ENCODE results near the gene DNM1.
"Not testable (repeated sequence)": the region's sequence is repeated elsewhere in the genome, so short reads cannot be mapped to it uniquely, and the experiment has no call there.

The DNM1 gene

GRCh38 chr9:128274245-128274644, 71.1 kb downstream of the DNM1 start:
- no peak for DNase-seq (ENCODE audit: low read depth in 3 of 3, low spot score in 1 of 3)

DNA sequence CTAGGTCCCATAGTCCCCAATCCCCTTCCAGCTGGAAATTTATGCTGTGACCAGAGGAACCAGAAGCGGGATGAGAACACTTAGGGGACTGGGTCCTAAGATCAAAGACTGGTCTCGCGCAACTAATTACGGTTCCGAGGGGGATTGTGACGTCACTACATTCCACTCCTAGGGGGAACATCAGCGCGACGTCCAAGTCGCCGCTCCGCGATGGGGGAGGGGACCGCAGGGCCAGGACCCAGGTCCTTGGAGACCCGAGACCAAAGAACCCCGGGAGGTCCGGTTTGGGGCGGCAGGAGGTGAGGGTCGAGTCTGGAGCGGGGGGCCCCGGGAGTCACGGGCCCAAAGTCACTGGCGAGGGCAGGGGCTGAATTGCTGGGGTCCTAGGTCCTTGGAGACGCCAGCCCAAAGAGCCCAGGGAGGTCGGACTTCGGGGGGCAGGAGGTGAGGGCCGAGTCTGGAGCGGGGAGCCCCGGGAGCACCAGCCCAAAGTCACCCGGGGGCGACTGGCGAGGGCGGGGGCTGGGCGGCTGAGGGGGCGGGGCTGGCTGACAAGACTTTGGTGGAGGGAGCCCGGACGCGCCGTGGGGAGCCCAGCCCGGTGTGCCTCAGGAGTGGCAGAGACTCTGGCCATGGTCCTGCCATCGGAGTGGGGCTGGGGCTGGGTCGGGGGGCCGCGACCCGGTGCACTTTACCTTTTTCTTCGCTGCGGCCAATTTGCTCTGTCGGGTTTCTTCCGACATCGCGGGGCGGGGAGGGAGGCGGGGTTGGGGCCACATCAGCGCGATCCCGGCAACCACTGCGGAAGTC, 72.2 kb downstream of the DNM1 start, which contains the start of gene GOLGA2:
TSS of gene GOLGA2 (minus strand) at position 810 of the 810 bp plus-strand sequence. CDS start at position 779, 31 bp downstream.
- no peak for DNase-seq (ENCODE audit: low read depth in 3 of 3, low spot score in 1 of 3)

DNA sequence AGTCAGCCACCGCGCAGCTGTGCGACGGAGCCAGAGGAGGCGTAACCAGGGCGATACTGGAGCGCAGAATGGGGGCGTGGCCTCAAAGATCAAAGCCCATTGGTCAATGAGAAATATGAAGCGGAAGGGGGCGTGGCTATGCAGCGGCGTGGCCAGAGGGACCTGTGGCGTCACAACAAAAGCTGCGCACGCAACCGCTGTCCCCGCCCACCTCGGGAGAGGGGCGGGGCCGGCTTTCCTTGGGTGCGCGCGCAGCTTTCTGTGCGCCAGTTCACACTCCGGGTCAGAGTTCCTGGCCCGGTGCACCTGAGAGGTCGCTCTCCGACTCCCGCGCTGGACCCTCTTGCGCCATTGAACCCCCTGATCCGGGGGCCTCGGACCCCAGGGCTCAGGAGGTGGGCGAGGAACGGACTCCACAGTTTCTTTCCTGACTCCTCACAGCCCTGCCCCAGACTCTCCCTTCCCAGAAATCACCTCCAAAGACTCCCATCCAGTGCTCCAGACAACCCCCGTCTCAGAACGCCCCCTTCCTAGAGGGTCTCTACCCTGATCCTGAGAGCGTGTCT, 72.9 kb downstream of the DNM1 start, which contains the start of gene SWI5:
TSS of gene SWI5 (plus strand) at position 269 of the 566 bp plus-strand sequence.
- DNase-seq (ENCODE audit: low read depth in 3 of 3, low spot score in 1 of 3): peak; percentile 99 to 100 (median 100)

GRCh38 chr9:128276574-128277270, 73.5 kb downstream of the DNM1 start:
- no peak for DNase-seq (ENCODE audit: low read depth in 3 of 3, low spot score in 1 of 3)

DNA sequence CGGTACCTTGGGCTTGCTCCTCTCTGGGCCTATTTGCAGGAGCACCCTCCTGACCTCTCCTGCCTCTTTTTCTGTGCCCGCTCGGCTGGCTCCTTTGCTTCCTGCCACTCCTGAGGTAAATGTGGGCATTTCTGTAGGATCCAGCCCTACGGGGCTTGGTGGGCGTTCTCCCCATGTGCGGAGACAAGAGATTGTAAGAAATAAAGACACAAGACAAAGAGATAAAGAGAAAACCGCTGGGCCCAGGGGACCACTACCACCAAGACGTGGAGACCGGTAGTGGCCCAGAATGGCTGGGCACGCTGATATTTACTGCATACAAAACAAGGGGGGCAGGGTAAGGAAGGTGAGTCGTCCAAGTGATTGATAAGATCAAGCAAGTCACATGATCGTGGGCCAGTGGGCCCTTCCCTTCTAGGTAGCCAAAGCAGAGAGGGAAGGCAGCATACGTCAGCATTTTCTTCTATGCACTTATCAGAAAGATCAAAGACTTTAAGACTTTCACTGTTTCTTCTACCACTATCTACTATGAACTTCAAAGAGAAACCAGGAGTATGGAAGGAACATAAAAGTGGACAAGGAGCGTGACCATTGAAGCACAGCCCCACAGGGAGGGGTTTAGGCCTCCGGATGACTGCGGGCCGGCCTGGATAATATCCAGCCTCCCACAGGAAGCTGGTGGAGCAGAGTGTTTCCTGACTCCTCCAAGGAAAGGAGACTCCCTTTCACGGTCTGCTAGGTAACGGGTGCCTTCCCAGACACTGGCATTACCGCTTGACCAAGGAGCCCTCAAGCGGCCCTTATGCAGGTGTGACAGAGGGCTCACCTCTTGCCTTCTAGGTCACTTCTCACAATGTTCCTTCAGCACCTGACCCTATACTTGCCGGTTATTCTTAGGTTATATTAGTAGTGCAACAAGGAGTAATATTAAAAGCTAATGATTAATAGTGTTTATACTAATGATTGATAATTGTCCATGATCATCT, 76.2 kb downstream of the DNM1 start:
- not testable (repeated sequence) for DNase-seq (ENCODE audit: low read depth in 3 of 3, low spot score in 1 of 3)

- DNase-seq (ENCODE audit: low read depth in 3 of 3, low spot score in 1 of 3): no peak
Observed at GRCh38 chr9:128280084-128280622, 77.0 kb downstream of the DNM1 start.

DNA sequence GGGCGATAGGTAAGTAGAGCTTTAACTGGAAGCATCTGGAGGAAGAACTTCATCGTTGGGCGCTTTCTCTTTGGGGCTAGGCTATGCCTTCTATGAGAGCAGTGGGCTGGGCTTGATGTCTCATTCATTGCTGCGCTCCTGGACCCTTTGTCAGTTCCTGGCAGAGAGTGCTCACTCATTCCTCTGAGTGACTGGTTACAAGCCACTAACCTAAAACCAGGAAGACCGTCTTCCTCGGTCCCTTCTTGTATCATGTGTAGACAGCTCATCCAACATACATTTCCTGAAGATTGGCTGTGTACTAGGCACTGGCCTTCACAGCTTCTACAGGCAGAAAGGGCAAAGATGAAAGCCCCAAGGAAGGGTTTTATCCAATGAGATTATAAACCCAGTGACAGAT, 79.3 kb downstream of the DNM1 start:
- DNase-seq (ENCODE audit: low read depth in 3 of 3, low spot score in 1 of 3): no peak

- DNase-seq (ENCODE audit: low read depth in 3 of 3, low spot score in 1 of 3): no peak
Observed at GRCh38 chr9:128285033-128285784, 82.0 kb downstream of the DNM1 start.

GRCh38 chr9:128286440-128286839, 83.3 kb downstream of the DNM1 start:
- DNase-seq (ENCODE audit: low read depth in 3 of 3, low spot score in 1 of 3): no peak

DNA sequence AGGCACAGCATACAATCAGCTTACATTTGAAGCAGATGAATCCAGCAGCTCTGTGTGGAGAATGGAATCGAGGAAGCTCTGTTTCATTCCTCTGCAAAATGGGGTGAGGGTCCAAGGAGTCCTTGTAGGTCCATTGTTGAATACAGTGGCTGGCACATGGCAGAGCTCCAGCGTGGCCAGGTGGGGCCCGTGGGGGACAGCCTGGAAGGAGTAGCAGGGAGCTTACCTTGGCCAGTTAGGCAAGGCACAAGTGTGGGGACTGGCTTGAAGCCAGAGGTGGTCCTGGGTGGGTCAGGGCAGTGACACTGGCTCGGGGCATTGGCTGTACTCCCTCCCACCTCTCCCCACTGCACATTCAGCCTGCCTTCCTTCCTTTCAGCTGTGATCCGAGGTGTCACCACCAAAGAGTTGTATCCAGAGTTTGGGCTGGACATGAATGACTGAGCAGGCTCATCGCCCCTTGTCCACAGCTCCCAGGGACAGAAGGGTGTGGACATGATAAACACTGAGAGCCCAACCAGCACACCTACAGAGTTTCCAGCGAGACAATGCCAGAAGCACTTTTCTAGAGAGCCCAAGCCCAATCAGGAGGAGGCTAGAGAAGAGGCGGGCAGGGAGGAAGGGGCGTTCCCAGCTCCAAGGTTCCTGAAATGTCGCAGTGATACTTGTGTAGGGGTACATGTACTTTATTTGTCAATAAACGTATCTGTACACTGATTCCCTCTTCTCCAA, 85.3 kb downstream of the DNM1 start:
- no peak for DNase-seq (ENCODE audit: low read depth in 3 of 3, low spot score in 1 of 3)

GRCh38 chr9:128292009-128292408, 88.8 kb downstream of the DNM1 start:
- DNase-seq (ENCODE audit: low read depth in 3 of 3, low spot score in 1 of 3): no peak

DNA sequence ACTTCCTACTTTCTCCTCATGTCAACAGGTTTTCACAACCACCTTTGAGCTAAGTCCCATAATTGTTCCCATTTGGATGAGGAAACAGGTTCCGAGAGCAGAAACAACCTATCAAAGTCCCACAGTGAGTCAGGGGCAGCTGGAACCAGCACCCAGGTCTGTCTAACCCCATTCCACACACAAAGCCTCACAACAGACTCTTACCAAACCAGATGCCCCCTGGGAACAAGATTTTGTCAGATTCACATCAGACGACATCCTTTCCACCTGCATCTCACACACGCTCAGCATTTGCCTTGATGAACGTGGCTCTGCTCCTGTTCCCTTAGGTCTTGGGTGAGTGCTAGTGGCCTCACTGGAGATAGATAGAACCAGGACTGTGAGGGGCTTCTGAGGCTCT, 89.9 kb downstream of the DNM1 start:
- no peak for DNase-seq (ENCODE audit: low read depth in 3 of 3, low spot score in 1 of 3)

GRCh38 chr9:128294142-128294541, 91.0 kb downstream of the DNM1 start:
- no peak for DNase-seq (ENCODE audit: low read depth in 3 of 3, low spot score in 1 of 3)

- no peak for DNase-seq (ENCODE audit: low read depth in 3 of 3, low spot score in 1 of 3)
Observed at GRCh38 chr9:128296340-128297220, 93.4 kb downstream of the DNM1 start.

DNA sequence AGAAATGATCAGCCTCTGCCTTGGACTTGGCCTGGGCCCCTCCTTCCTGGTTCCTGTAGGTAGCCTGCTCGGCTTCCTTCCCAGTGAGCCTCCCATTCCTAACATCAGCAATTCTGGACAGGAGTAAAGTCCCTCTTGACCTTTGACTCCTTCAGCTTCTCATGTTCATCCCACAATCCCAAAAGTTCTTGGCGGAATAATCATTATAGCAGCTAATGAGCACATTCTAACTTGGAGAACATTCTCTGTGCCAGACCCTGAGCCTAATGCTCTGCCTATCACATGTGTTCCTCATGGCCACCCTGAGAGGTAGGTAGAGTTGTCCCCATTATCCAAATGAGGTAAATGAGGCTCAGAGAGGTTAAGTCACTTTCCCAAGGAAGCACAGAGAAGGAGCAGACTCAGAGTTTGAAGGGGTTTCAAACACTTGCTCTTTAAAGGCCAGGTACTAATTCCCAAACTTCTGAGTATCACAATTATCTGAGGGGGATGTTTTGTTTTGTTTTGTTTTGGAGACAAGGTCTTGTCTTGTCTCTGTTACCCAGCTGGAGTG, 94.1 kb downstream of the DNM1 start:
- DNase-seq (ENCODE audit: low read depth in 3 of 3, low spot score in 1 of 3): no peak

- DNase-seq (ENCODE audit: low read depth in 3 of 3, low spot score in 1 of 3): no peak
Observed at GRCh38 chr9:128298535-128299482, 95.6 kb downstream of the DNM1 start.

Measured in stimulated activated CD4-positive, alpha-beta T cell treated with anti-CD3 and anti-CD28 coated beads, TNF-alpha, amount 100 ng/mL, for 1 hour (primary cell).